ENCODE measurements around the gene MGAT4A.
"Not testable (repeated sequence)": the region's sequence is repeated elsewhere in the genome, so short reads cannot be mapped to it uniquely, and the experiment has no call there.

The MGAT4A gene

GRCh38 chr2:98701230-98701629, 29.7 kb downstream of the MGAT4A start:
- no peak for DNase-seq

- DNase-seq, result no peak
Measured at GRCh38 chr2:98698896-98699295, 32.0 kb downstream of the MGAT4A start.

GRCh38 chr2:98697651-98698337, 33.1 kb downstream of the MGAT4A start:
- DNase-seq, result no peak

- DNase-seq, result no peak
Measured at GRCh38 chr2:98696200-98696599, 34.7 kb downstream of the MGAT4A start.

- DNase-seq, result no peak
Measured at GRCh38 chr2:98695255-98695654, 35.7 kb downstream of the MGAT4A start.

- no peak for DNase-seq
Measured at GRCh38 chr2:98693477-98693876, 37.5 kb downstream of the MGAT4A start.

- no peak for DNase-seq
Measured at GRCh38 chr2:98692090-98693054, 38.6 kb downstream of the MGAT4A start.

- DNase-seq, result no peak
Measured at GRCh38 chr2:98691303-98691702, 39.6 kb downstream of the MGAT4A start.

- DNase-seq, result no peak
Measured at GRCh38 chr2:98685930-98686887, 44.7 kb downstream of the MGAT4A start.

GRCh38 chr2:98683728-98684127, 47.2 kb downstream of the MGAT4A start:
- DNase-seq, result no peak

GRCh38 chr2:98676742-98677141, 54.2 kb downstream of the MGAT4A start:
- no peak for DNase-seq

GRCh38 chr2:98674233-98674964, 56.5 kb downstream of the MGAT4A start:
- DNase-seq, result no peak

GRCh38 chr2:98669675-98670074, 61.3 kb downstream of the MGAT4A start:
- no peak for DNase-seq

- no peak for DNase-seq
Measured at GRCh38 chr2:98665677-98666076, 65.3 kb downstream of the MGAT4A start.

GRCh38 chr2:98664323-98664722, 66.6 kb downstream of the MGAT4A start:
- peak; percentile 61 for DNase-seq

GRCh38 chr2:98663511-98664090, 67.3 kb downstream of the MGAT4A start:
- no peak for DNase-seq

GRCh38 chr2:98659491-98659840, 71.5 kb downstream of the MGAT4A start:
- not testable (repeated sequence) for DNase-seq

GRCh38 chr2:98658816-98659490, 72.0 kb downstream of the MGAT4A start:
- DNase-seq, result peak; percentile 49

- DNase-seq, result no peak
Measured at GRCh38 chr2:98656800-98657199, 74.1 kb downstream of the MGAT4A start.

GRCh38 chr2:98654699-98655495, 76.0 kb downstream of the MGAT4A start:
- DNase-seq, result peak; percentile 52
